Upper lobe of left lung (tissue), 6 donors: ENCODE data around the gene DAPK1. TPM values are rescaled to one million over a fixed set of nuclear protein-coding genes. Genes with fewer than 3 reads are reported as not detected.

Experiments
- ATAC-seq, 2 donors: fragments of 200-7000 bp; cut with Tn5 transposase; one replicate each; pipeline ENCODE4 v1.9.1; 2022; ENCODE audit warnings: mild to moderate bottlenecking in 2 of 2, moderate library complexity in 2 of 2; ENCODE audit not compliant: low FRiP score in 2 of 2
- DNase-seq, 2 donors: peaks; one replicate each; pipeline ENCODE4 v3.0.0-alpha.2; 2019 to 2020
- H3K27ac ChIP-seq, 4 donors: fragments of 200-600 bp; sonication (generic); one replicate each; pipeline ENCODE4 v1.5.1; 2016 to 2019
- H3K27me3 ChIP-seq, 4 donors: fragments of 200-600 bp; sonication (generic); one replicate each; pipeline ENCODE4 v1.5.1; 2017 to 2019
- H3K36me3 ChIP-seq, 4 donors: fragments of 200-600 bp; sonication (generic); one replicate each; pipeline ENCODE4 v1.5.1; 2016 to 2019
- H3K4me1 ChIP-seq, 4 donors: fragments of 200-600 bp; sonication (generic); one replicate each; pipeline ENCODE4 v1.5.1; 2018 to 2019
- H3K4me3 ChIP-seq, 4 donors: fragments of 200-600 bp; sonication (generic); one replicate each; pipeline ENCODE4 v1.5.1; 2017 to 2019; ENCODE audit warnings: mild to moderate bottlenecking in 2 of 4, moderate library complexity in 1 of 4
- H3K9me3 ChIP-seq, 4 donors: fragments of 200-600 bp; sonication (generic); one replicate each; pipeline ENCODE4 v1.5.1; 2018 to 2019
- EP300 ChIP-seq, 4 donors: sonication (generic); formaldehyde crosslinking; IDR thresholded peaks; one replicate each; pipeline ENCODE4 v1.5.1; 2017; ENCODE audit warnings: antibody characterized with exemption in 4 of 4, control low read depth in 2 of 4
- POLR2A ChIP-seq, 4 donors: fragments of 450-650 bp; IDR thresholded peaks; one replicate each; pipeline ENCODE4 v1.5.1; 2016 to 2017; ENCODE audit warnings: antibody characterized with exemption in 4 of 4, mild to moderate bottlenecking in 2 of 4
- POLR2AphosphoS5 ChIP-seq, 2 donors: sonication (generic); formaldehyde crosslinking; IDR thresholded peaks; one replicate each; pipeline ENCODE4 v1.5.1; 2017; ENCODE audit warnings: antibody characterized with exemption in 2 of 2
- WGBS, 2 donors: methylation state at CpG; one replicate each; pipeline ENCODE4 v1.1.5; 2017 to 2018; 5-methylcytosine and 5-hydroxymethylcytosine counted together
- total RNA-seq, 6 donors: library from RNA; depleted of rRNA in 4 of 6; stranded (reverse); fragments of >200 nt in 4 of 6; gene quantifications; one replicate each; pipeline versions ENCODE4 v1.1.0 to v1.2.1, GENCODE V29; 2016 to 2021
- TF ChIP-seq, protein P1 (sequence below), 6 experiments: fragments of 450-650 bp in 4 of 6; fragments of 200-600 bp in 2 of 6; sonication (generic) in 2 of 6; IDR thresholded peaks; one replicate each; pipeline ENCODE4 v1.5.1; 2016 to 2019; ENCODE audit warnings: antibody characterized with exemption in 6 of 6
- donor health status: DM: no; HTN: no; CAD: no; lungs with moderate emphysema.
- donor health status: DM: no; HTN: yes; CAD: no; lungs with severe emphysema.

DAPK1 gene
- total RNA-seq, 6 donors from 2014 or later = 125 to 334 (median 213) TPM

DNA sequence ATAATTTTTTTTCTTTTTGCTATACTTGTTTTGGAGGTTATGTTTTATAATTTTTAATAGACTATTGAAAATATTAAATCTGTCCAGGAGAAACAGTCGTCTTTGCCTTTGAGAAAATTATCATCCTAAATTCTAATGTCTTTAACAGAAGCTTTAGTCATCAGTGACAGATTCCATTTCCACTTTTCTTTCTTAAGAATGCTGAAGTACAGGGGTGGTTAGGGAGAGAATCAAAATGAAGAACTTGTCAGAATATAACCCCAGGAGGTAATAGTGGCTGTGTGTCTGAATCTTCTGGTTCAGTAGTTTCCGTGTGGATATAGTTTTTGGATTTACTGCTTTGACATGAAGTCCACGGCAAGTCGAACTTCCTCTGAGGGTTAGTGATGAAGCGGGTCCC is 111.8 kb downstream of the DAPK1 start:
- no peak for TF ChIP-seq POLR2AphosphoS5 (IDR thresholded peaks at IDR 0.05)
- TF ChIP-seq POLR2A (IDR thresholded peaks at IDR 0.05) = no peak
- TF ChIP-seq EP300 (IDR thresholded peaks at IDR 0.05) = no peak
- TF ChIP-seq, protein P1, sequence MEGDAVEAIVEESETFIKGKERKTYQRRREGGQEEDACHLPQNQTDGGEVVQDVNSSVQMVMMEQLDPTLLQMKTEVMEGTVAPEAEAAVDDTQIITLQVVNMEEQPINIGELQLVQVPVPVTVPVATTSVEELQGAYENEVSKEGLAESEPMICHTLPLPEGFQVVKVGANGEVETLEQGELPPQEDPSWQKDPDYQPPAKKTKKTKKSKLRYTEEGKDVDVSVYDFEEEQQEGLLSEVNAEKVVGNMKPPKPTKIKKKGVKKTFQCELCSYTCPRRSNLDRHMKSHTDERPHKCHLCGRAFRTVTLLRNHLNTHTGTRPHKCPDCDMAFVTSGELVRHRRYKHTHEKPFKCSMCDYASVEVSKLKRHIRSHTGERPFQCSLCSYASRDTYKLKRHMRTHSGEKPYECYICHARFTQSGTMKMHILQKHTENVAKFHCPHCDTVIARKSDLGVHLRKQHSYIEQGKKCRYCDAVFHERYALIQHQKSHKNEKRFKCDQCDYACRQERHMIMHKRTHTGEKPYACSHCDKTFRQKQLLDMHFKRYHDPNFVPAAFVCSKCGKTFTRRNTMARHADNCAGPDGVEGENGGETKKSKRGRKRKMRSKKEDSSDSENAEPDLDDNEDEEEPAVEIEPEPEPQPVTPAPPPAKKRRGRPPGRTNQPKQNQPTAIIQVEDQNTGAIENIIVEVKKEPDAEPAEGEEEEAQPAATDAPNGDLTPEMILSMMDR (IDR thresholded peaks at IDR 0.05) = no peak
- DNase-seq (no peak), ATAC-seq (no peak)
- Histone ChIP-seq H3K27me3 (no peaks in the 10 kb centered on the region), H3K9me3 (no peaks in the 10 kb centered on the region), H3K36me3 (peaks cover 0 to 8% (median 7%) of the 10 kb centered on the region in 4 donors), H3K4me3 (no peak overlapping the region), H3K27ac (peak overlapping the region in 1 of 4 donors; percentile 16), H3K4me1 (peaks cover 34 to 54% (median 50%) of the 10 kb centered on the region in 4 donors)
- 76 to 90% methylated on average over 5 of the region's 5 CpGs for WGBS, 2 donors

DNA sequence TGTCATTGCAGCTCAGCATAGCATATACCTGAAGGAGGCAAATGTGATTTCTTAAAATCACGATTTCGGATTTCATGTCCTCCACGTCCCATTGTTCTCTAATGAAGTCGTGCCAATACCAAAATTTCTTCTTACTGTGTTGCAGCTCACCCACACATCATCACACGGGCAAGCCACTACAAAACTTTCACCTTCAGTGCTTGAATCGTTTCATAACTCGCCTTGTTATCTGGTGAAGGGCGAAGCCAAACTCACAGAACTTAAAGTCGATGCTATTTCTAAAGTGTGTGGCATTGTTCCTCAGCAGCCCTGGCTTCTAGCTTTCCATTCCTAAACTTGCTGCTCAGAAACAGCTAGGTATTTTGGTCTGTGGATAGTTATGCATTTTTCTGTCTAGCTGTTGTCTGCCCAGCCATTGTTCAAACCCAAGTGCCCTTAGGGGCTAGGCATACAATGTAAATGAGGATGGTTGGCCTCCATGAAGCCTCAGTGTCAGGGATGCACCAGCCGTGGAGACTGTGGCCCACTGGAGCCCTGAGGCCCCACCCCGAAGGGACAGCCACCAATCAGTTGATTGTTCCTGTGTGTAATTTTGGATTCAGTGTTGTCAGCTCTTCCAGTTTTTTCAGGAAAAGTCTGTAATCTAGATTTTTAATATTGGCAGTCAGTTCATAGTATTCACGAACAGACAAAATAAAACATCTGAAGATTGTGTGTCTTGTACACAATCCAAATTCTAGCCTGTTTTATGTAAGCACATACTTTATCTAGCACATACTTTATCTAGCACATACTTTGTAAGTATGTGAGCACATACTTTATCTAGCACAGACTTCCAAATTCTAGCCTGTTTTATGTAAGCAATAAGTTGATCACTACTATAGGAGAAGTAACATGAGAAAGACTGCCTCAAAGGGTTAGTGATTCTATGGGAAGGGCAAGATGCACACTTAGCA is 112.8 kb downstream of the DAPK1 start:
- Histone ChIP-seq H3K36me3 (peaks cover 0 to 3% (median 1%) of the 10 kb centered on the region in 4 donors), H3K27me3 (no peaks in the 10 kb centered on the region), H3K4me3 (no peak overlapping the region), H3K4me1 (peaks cover 36 to 64% (median 59%) of the 10 kb centered on the region in 4 donors), H3K27ac (peak overlapping the region in 3 of 4 donors; percentile 16 to 83 (median 29)), H3K9me3 (no peaks in the 10 kb centered on the region)
- WGBS, 2 donors = 58 to 70% methylated on average over 11 to 12 of the region's 12 CpGs
- DNase-seq (no peak), ATAC-seq (no peak)
- no peak for TF ChIP-seq POLR2A (IDR thresholded peaks at IDR 0.05)
- TF ChIP-seq EP300 (IDR thresholded peaks at IDR 0.05) = no peak
- TF ChIP-seq, protein P1 (IDR thresholded peaks at IDR 0.05) = no peak
- TF ChIP-seq POLR2AphosphoS5 (IDR thresholded peaks at IDR 0.05) = no peak

DNA sequence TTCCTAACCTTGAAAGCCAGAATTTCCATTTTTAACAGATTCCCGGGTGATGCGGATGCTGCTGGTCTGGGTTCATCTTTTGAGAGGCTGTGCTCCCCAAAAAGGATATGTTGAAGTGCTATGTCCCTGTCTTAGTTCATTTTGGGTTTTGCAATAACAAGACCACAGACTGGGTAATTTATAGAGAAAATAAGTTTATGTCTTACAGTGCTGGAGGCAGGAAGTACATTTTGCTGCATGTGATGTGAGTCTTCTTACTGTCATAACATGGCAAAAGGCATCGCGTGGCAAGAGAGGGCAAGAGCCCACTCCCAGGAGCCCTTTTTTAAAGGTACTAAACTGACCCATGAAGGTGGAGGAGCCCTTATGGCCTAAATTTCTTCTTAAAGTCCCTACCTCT is 114.1 kb downstream of the DAPK1 start:
- no peaks in the 10 kb centered on the region for H3K9me3 ChIP-seq
- ATAC-seq (no peak), DNase-seq (no peak)
- H3K4me3 ChIP-seq = no peak overlapping the region
- H3K27me3 ChIP-seq = no peaks in the 10 kb centered on the region
- no peaks in the 10 kb centered on the region for H3K36me3 ChIP-seq
- H3K4me1 ChIP-seq = peaks cover 39 to 69% (median 62%) of the 10 kb centered on the region in 4 donors
- H3K27ac ChIP-seq = peak overlapping the region; percentile 5 to 83 (median 58)
- WGBS, 2 donors = 58 to 73% methylated on average over 4 of the region's 4 CpGs
- TF ChIP-seq EP300 (IDR thresholded peaks at IDR 0.05) (no peak), POLR2A (IDR thresholded peaks at IDR 0.05) (no peak), POLR2AphosphoS5 (IDR thresholded peaks at IDR 0.05) (no peak)
- TF ChIP-seq, protein P1 (IDR thresholded peaks at IDR 0.05) = no peak

DNA sequence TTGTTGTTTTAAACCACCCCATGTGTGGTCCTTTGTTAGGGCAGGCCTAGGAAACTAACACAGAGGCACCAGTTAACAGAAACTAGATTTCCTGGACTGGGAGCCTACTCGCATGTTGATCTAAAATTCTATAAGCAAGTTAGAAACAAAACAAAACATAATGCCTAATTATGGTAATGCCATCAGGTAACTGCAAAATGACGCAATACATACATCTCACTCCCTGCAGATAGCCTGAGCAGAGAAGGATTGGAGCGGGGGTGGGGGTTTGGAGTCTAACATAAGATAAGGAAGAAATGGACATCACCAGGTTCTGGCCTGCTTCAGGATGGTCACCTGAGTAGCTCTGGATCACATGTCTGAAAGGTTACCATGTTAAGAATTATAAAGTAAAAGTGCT is 114.9 kb downstream of the DAPK1 start:
- Histone ChIP-seq H3K9me3 (no peaks in the 10 kb centered on the region), H3K27ac (peak overlapping the region; percentile 5 to 83 (median 58)), H3K27me3 (no peaks in the 10 kb centered on the region), H3K4me3 (no peak overlapping the region), H3K36me3 (no peaks in the 10 kb centered on the region), H3K4me1 (peaks cover 39 to 67% (median 57%) of the 10 kb centered on the region in 4 donors)
- DNase-seq (no peak), ATAC-seq (no peak)
- no peak for TF ChIP-seq EP300 (IDR thresholded peaks at IDR 0.05)
- TF ChIP-seq, protein P1 (IDR thresholded peaks at IDR 0.05) = no peak
- no peak for TF ChIP-seq POLR2A (IDR thresholded peaks at IDR 0.05)
- no peak for TF ChIP-seq POLR2AphosphoS5 (IDR thresholded peaks at IDR 0.05)
- WGBS, 2 donors = 95 to 96% methylated on average over 3 of the region's 3 CpGs
